SK-N-SH (cell line): ENCODE data around the gene ADCY5.

Experiments
- EP300 ChIP-seq, 2 experiments: IDR thresholded peaks; 2 replicates each; pipeline versions ENCODE4 v1.4.0 to v1.6.1; 2012; ENCODE audit warnings: borderline replicate concordance in 1 of 2, low read depth in 1 of 2, low read length in 1 of 2
- EZH2phosphoT487 ChIP-seq: fragments of 200-600 bp; sonication (generic); IDR thresholded peaks from 2 replicates; pipeline ENCODE4 v1.6.1; 2017; ENCODE audit warnings: low read depth, mixed run types, mild to moderate bottlenecking, antibody characterized with exemption, moderate library complexity, borderline replicate concordance
- GABPA ChIP-seq: IDR thresholded peaks from 2 replicates; pipeline ENCODE4 v1.4.0; 2012; ENCODE audit warnings: low read depth, mild to moderate bottlenecking
- JUND ChIP-seq: IDR thresholded peaks from 2 replicates; pipeline ENCODE4 v1.4.0; 2012
- MXI1 ChIP-seq: IDR thresholded peaks from 2 replicates; pipeline ENCODE4 v1.6.1; 2012; ENCODE audit warnings: mild to moderate bottlenecking, low read depth, low read length, improper control_type of control experiment
- NRF1 ChIP-seq: IDR thresholded peaks from 2 replicates; pipeline ENCODE4 v1.6.1; 2012; ENCODE audit warnings: low read depth, mild to moderate bottlenecking, low read length
- POLR2AphosphoS5 ChIP-seq: IDR thresholded peaks from 2 replicates; pipeline ENCODE4 v1.6.1; 2012; ENCODE audit warnings: low read depth, low read length
- RCOR1 ChIP-seq: fragments of 150-350 bp; IDR thresholded peaks from 2 replicates; pipeline ENCODE4 v1.6.1; 2017; ENCODE audit warnings: antibody characterized with exemption, low read length
- SIN3A ChIP-seq: IDR thresholded peaks from 2 replicates; pipeline ENCODE4 v1.6.1; 2012; ENCODE audit warnings: low read depth, mild to moderate bottlenecking, low read length, moderate library complexity, borderline replicate concordance
- SMC3 ChIP-seq: IDR thresholded peaks from 2 replicates; pipeline ENCODE4 v1.6.1; 2012; ENCODE audit warnings: low read depth, low read length, improper control_type of control experiment
- TF ChIP-seq, protein P1 (sequence below): fragments of 200-600 bp; sonication (generic); IDR thresholded peaks from 2 replicates; pipeline ENCODE4 v1.6.1; 2017; ENCODE audit warnings: antibody characterized with exemption, mild to moderate bottlenecking, moderate library complexity
- TF ChIP-seq, protein P2 (sequence below): IDR thresholded peaks from 2 replicates; pipeline ENCODE4 v1.6.1; 2012; ENCODE audit warnings: mild to moderate bottlenecking, low read depth, low read length, moderate library complexity

DNA sequence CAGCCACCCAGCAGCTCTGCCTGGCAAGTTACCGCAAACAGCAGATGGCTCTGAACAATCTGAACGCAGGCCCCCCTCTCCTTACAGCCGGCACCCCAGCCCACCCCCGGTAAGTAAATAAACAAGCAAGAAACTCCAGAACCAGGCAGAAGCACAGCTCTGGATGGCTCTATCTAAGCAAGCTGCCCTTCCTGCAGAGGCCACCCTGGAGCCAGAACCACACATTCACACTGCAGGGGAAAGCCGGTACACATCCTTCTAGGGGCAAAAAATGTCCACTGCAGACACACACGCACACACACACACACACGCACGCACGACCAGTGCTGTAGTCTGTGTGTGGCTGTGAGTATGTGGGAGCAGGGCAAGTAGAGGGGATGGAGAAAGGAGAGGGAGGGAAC, 63.9 kb downstream of the ADCY5 start:
- TF ChIP-seq, protein P1, sequence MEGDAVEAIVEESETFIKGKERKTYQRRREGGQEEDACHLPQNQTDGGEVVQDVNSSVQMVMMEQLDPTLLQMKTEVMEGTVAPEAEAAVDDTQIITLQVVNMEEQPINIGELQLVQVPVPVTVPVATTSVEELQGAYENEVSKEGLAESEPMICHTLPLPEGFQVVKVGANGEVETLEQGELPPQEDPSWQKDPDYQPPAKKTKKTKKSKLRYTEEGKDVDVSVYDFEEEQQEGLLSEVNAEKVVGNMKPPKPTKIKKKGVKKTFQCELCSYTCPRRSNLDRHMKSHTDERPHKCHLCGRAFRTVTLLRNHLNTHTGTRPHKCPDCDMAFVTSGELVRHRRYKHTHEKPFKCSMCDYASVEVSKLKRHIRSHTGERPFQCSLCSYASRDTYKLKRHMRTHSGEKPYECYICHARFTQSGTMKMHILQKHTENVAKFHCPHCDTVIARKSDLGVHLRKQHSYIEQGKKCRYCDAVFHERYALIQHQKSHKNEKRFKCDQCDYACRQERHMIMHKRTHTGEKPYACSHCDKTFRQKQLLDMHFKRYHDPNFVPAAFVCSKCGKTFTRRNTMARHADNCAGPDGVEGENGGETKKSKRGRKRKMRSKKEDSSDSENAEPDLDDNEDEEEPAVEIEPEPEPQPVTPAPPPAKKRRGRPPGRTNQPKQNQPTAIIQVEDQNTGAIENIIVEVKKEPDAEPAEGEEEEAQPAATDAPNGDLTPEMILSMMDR: no peak
- TF ChIP-seq POLR2AphosphoS5: no peak
- no peak for TF ChIP-seq GABPA
- no peak for TF ChIP-seq NRF1
- no peak for TF ChIP-seq EZH2phosphoT487
- no peak for TF ChIP-seq RCOR1
- TF ChIP-seq SMC3: no peak
- TF ChIP-seq JUND: no peak
- no peak for TF ChIP-seq MXI1
- TF ChIP-seq EP300 (IDR thresholded peaks at IDR 0.05; ENCODE audit: borderline replicate concordance in 1 of 2, low read depth in 1 of 2, low read length in 1 of 2): no peak
- TF ChIP-seq, protein P2, sequence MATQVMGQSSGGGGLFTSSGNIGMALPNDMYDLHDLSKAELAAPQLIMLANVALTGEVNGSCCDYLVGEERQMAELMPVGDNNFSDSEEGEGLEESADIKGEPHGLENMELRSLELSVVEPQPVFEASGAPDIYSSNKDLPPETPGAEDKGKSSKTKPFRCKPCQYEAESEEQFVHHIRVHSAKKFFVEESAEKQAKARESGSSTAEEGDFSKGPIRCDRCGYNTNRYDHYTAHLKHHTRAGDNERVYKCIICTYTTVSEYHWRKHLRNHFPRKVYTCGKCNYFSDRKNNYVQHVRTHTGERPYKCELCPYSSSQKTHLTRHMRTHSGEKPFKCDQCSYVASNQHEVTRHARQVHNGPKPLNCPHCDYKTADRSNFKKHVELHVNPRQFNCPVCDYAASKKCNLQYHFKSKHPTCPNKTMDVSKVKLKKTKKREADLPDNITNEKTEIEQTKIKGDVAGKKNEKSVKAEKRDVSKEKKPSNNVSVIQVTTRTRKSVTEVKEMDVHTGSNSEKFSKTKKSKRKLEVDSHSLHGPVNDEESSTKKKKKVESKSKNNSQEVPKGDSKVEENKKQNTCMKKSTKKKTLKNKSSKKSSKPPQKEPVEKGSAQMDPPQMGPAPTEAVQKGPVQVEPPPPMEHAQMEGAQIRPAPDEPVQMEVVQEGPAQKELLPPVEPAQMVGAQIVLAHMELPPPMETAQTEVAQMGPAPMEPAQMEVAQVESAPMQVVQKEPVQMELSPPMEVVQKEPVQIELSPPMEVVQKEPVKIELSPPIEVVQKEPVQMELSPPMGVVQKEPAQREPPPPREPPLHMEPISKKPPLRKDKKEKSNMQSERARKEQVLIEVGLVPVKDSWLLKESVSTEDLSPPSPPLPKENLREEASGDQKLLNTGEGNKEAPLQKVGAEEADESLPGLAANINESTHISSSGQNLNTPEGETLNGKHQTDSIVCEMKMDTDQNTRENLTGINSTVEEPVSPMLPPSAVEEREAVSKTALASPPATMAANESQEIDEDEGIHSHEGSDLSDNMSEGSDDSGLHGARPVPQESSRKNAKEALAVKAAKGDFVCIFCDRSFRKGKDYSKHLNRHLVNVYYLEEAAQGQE: no peak
- no peak for TF ChIP-seq SIN3A
